HEK293 (cell line): ENCODE results near the gene DDX54.

Experiments used
- CTCF ChIA-PET: fragments of 350-600 bp; formaldehyde crosslinking; extraction: SDS; loops from one replicate; lab custom pipeline; 2021; ENCODE audit warnings: antibody characterized with exemption; lab: Yijun Ruan, JAX
- POLR2A ChIA-PET: fragments of 300-600 bp; formaldehyde crosslinking; extraction: SDS; loops from one replicate; lab custom pipeline; 2020; ENCODE audit warnings: antibody characterized with exemption, inconsistent platforms; lab: Yijun Ruan, JAX
- H3K27ac ChIP-seq: fragments of 200-500 bp; sonication (Bioruptor generic); 2 replicates; pipeline ENCODE4 v1.5.1; 2014; ENCODE audit warnings: low read depth, low read length, control low read depth, inconsistent platforms; ENCODE audit errors: extremely low read depth
- H3K36me3 ChIP-seq, 2 experiments: fragments of 200-500 bp in 1 of 2; sonication (Bioruptor generic) in 1 of 2; 1 replicate in 1 of 2; 2 replicates in 1 of 2; pipeline ENCODE4 v1.5.1; 2014 to 2017; ENCODE audit warnings: inconsistent platforms in 2 of 2, low read length in 2 of 2; ENCODE audit not compliant: control insufficient read depth in 2 of 2, insufficient read depth in 1 of 2
- H3K4me1 ChIP-seq: fragments of 200-500 bp; sonication (Bioruptor generic); 2 replicates; pipeline ENCODE4 v1.5.1; 2014; ENCODE audit warnings: mild to moderate bottlenecking, low read length, inconsistent platforms; ENCODE audit not compliant: control insufficient read depth, insufficient read depth
- H3K4me3 ChIP-seq: 2 replicates; pipeline ENCODE4 v1.5.1; 2011; ENCODE audit warnings: low read depth, mild to moderate bottlenecking, control low read depth, low read length, moderate library complexity
- H3K9me3 ChIP-seq: fragments of 200-500 bp; sonication (Bioruptor generic); 2 replicates; pipeline ENCODE4 v1.5.1; 2014; ENCODE audit warnings: low read depth, low read length, inconsistent platforms; ENCODE audit not compliant: control insufficient read depth, insufficient read depth
- EGR2 ChIP-seq: fragments of 450-650 bp; formaldehyde crosslinking; IDR thresholded peaks from 2 replicates; pipeline ENCODE4 v1.5.1; 2016; ENCODE audit warnings: low read depth, missing biosample characterization, missing genetic modification characterization
- GLIS2 ChIP-seq: fragments of 450-650 bp; formaldehyde crosslinking; IDR thresholded peaks from 2 replicates; pipeline ENCODE4 v1.5.1; 2016; ENCODE audit warnings: missing biosample characterization, missing genetic modification characterization
- KLF1 ChIP-seq: fragments of 450-650 bp; formaldehyde crosslinking; IDR thresholded peaks from 2 replicates; pipeline ENCODE4 v1.5.1; 2016; ENCODE audit warnings: missing biosample characterization, missing genetic modification characterization
- KLF7 ChIP-seq: fragments of 450-650 bp; formaldehyde crosslinking; IDR thresholded peaks from 2 replicates; pipeline ENCODE4 v1.5.1; 2016; ENCODE audit warnings: missing biosample characterization, missing genetic modification characterization, borderline replicate concordance
- SCRT1 ChIP-seq: fragments of 450-650 bp; formaldehyde crosslinking; IDR thresholded peaks from 2 replicates; pipeline ENCODE4 v1.5.1; 2016; ENCODE audit warnings: missing biosample characterization, missing genetic modification characterization, borderline replicate concordance
- SCRT2 ChIP-seq: fragments of 450-650 bp; formaldehyde crosslinking; IDR thresholded peaks from 2 replicates; pipeline ENCODE4 v1.5.1; 2016; ENCODE audit warnings: missing biosample characterization, missing genetic modification characterization
- YY2 ChIP-seq: fragments of 450-650 bp; formaldehyde crosslinking; IDR thresholded peaks from 2 replicates; pipeline ENCODE4 v1.5.1; 2016; ENCODE audit warnings: missing biosample characterization, missing genetic modification characterization
- ZFHX2 ChIP-seq: fragments of 450-650 bp; formaldehyde crosslinking; conservative IDR thresholded peaks from 2 replicates; pipeline ENCODE4 v1.5.1; 2016; ENCODE audit warnings: missing biosample characterization, missing genetic modification characterization
- ZNF132 ChIP-seq: fragments of 450-650 bp; formaldehyde crosslinking; IDR thresholded peaks from 2 replicates; pipeline ENCODE4 v1.5.1; 2017; ENCODE audit warnings: missing biosample characterization, missing genetic modification characterization, borderline replicate concordance
- ZNF16 ChIP-seq: fragments of 450-650 bp; formaldehyde crosslinking; IDR thresholded peaks from 2 replicates; pipeline ENCODE4 v1.5.1; 2016; ENCODE audit warnings: low read depth, missing biosample characterization, missing genetic modification characterization
- ZNF311 ChIP-seq: fragments of 450-650 bp; formaldehyde crosslinking; IDR thresholded peaks from 2 replicates; pipeline ENCODE4 v1.5.1; 2017; ENCODE audit warnings: missing biosample characterization, missing genetic modification characterization, borderline replicate concordance
- ZNF416 ChIP-seq: fragments of 450-650 bp; formaldehyde crosslinking; IDR thresholded peaks from 2 replicates; pipeline ENCODE4 v1.5.1; 2016; ENCODE audit warnings: missing biosample characterization, missing genetic modification characterization
- ZNF48 ChIP-seq: fragments of 450-650 bp; formaldehyde crosslinking; IDR thresholded peaks from 2 replicates; pipeline ENCODE4 v1.5.1; 2016; ENCODE audit warnings: missing biosample characterization, missing genetic modification characterization
- ZNF510 ChIP-seq: fragments of 450-650 bp; formaldehyde crosslinking; IDR thresholded peaks from 2 replicates; pipeline ENCODE4 v1.5.1; 2018; ENCODE audit warnings: mild to moderate bottlenecking, missing genetic modification characterization, missing biosample characterization; ENCODE audit not compliant: insufficient replicate concordance
- ZNF623 ChIP-seq: fragments of 450-650 bp; formaldehyde crosslinking; IDR thresholded peaks from 2 replicates; pipeline ENCODE4 v1.5.1; 2016; ENCODE audit warnings: missing biosample characterization, missing genetic modification characterization
- ZNF629 ChIP-seq: fragments of 450-650 bp; formaldehyde crosslinking; IDR thresholded peaks from 2 replicates; pipeline ENCODE4 v1.5.1; 2017; ENCODE audit warnings: missing biosample characterization, missing genetic modification characterization
- ZNF677 ChIP-seq: fragments of 450-650 bp; IDR thresholded peaks from 2 replicates; pipeline ENCODE4 v1.5.0; 2018; ENCODE audit warnings: missing biosample characterization, mild to moderate bottlenecking, missing genetic modification characterization, moderate library complexity
- ZNF792 ChIP-seq: fragments of 450-650 bp; formaldehyde crosslinking; IDR thresholded peaks from 2 replicates; pipeline ENCODE4 v1.5.1; 2016; ENCODE audit warnings: missing biosample characterization, missing genetic modification characterization
- TF ChIP-seq, protein P1 (sequence below): fragments of 450-650 bp; formaldehyde crosslinking; IDR thresholded peaks from 2 replicates; pipeline ENCODE4 v1.5.0; 2017; ENCODE audit warnings: missing biosample characterization, missing genetic modification characterization, borderline replicate concordance
- TF ChIP-seq, protein P2 (sequence below): fragments of 450-650 bp; formaldehyde crosslinking; IDR thresholded peaks from 2 replicates; pipeline ENCODE4 v1.5.1; 2016; ENCODE audit warnings: missing biosample characterization, missing genetic modification characterization
- TF ChIP-seq, protein P3 (sequence below): fragments of 450-650 bp; formaldehyde crosslinking; IDR thresholded peaks from 2 replicates; pipeline ENCODE4 v1.5.1; 2016; ENCODE audit warnings: missing biosample characterization, missing genetic modification characterization, borderline replicate concordance
- TF ChIP-seq, protein P4 (sequence below): fragments of 450-650 bp; formaldehyde crosslinking; IDR thresholded peaks from 2 replicates; pipeline ENCODE4 v1.5.1; 2016; ENCODE audit warnings: missing biosample characterization, missing genetic modification characterization, low read depth
- TF ChIP-seq, protein P5 (sequence below): fragments of 450-650 bp; formaldehyde crosslinking; IDR thresholded peaks from 2 replicates; pipeline ENCODE4 v1.5.1; 2017; ENCODE audit warnings: missing biosample characterization, mild to moderate bottlenecking, missing genetic modification characterization, moderate library complexity
- TF ChIP-seq, protein P6 (sequence below): fragments of 450-650 bp; formaldehyde crosslinking; IDR thresholded peaks from 2 replicates; pipeline ENCODE4 v1.5.1; 2016; ENCODE audit warnings: missing biosample characterization, missing genetic modification characterization

The DDX54 gene

DNA sequence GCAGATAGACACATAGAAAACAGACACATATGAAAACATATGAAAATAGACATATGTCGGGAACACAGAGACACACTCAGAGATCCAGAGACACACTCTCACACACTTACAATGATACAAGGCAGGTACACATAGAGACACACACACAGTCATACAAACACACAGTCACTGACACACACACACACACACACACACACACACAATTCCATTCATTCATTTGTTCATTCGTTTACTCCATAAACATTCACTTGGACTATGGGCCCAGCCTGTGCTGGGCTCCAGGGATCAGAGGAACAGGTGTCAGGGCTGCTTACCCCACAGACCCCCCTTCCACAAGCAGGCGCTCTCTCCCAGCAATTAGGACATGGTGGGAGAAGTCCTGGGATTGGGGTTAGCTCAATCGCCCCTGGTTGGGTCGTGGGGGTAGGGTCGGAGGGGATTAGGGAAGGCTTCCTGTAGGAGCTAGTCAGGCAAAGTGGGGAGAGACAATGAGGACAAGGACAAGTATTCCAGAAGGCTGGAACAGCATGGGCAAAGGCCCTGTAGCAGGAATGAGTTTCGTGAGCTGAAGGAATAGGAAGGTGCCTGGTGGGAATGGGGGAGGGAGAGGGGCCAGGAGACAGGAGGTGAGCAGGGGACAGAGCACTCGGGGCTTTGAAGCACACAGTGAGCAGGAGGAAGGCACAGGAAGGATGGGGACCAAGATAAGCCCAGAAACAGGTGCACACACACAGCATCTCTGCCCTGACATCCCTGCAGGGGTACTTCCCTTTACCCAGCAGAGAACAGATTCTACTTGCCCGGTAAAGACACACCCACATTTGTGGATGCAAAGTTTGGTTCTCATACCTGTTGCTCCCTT is 56.2 kb downstream of the DDX54 start:
- TF ChIP-seq, protein P1, sequence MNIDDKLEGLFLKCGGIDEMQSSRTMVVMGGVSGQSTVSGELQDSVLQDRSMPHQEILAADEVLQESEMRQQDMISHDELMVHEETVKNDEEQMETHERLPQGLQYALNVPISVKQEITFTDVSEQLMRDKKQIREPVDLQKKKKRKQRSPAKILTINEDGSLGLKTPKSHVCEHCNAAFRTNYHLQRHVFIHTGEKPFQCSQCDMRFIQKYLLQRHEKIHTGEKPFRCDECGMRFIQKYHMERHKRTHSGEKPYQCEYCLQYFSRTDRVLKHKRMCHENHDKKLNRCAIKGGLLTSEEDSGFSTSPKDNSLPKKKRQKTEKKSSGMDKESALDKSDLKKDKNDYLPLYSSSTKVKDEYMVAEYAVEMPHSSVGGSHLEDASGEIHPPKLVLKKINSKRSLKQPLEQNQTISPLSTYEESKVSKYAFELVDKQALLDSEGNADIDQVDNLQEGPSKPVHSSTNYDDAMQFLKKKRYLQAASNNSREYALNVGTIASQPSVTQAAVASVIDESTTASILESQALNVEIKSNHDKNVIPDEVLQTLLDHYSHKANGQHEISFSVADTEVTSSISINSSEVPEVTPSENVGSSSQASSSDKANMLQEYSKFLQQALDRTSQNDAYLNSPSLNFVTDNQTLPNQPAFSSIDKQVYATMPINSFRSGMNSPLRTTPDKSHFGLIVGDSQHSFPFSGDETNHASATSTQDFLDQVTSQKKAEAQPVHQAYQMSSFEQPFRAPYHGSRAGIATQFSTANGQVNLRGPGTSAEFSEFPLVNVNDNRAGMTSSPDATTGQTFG, result no peak
- TF ChIP-seq YY2 (tag by site-specific recombination) (no peak), SCRT1 (tag by site-specific recombination) (0 out of 2 replicates have a peak, but pooled peaks have one; percentile 14), ZNF623 (tag by site-specific recombination) (peak; percentile 73), EGR2 (tag by site-specific recombination) (no peak), SCRT2 (peak; percentile 92), KLF1 (tag by site-specific recombination) (no peak)
- CTCF ChIA-PET, result interaction anchor here (0.7 to 1.7 kb wide), 4 partner anchors 24 to 81 kb away, joined by 3 to 7 read pairs (median 4); no protein-coding TSS in a partner anchor
- Histone ChIP-seq H3K27ac (no peak overlapping the region), H3K4me3 (no peak overlapping the region), H3K36me3 (no peaks in the 10 kb centered on the region), H3K9me3 (no peaks in the 10 kb centered on the region), H3K4me1 (no peaks in the 10 kb centered on the region)
- POLR2A ChIA-PET, result no interaction called here

DNA sequence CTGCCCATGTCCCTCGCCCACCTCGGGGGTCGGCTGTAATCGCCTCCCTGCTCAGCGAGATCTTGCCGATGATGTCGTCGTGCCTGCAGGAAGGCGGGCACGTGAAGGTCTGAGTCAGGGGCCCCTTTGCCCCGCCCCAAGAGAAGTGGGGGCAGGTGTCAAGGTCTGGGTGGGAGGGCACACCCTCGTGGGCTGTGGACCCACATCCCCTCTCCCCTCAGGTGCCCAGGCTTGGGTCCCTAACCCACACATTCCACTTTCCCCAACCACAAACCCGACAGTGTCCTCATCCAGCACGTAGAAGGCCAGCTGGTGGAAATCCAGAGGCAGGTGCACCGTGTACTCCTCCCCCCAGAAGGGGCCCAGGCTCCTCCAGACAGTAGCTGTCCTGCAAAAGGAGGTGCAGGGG is 57.5 kb downstream of the DDX54 start:
- no peak overlapping the region for H3K4me3 ChIP-seq
- ChIA-PET CTCF (no interaction called here), POLR2A (interaction anchor here (0.5 to 0.6 kb wide), 2 partner anchors 14 to 711 kb away, joined by 4 read pairs; no protein-coding TSS in a partner anchor)
- no peaks in the 10 kb centered on the region for H3K9me3 ChIP-seq
- H3K27ac ChIP-seq, result no peak overlapping the region
- H3K4me1 ChIP-seq, result no peaks in the 10 kb centered on the region
- no peaks in the 10 kb centered on the region for H3K36me3 ChIP-seq
- TF ChIP-seq ZNF629 (tag by site-specific recombination) (no peak), ZNF677 (tag by site-specific recombination) (no peak), ZNF510 (tag by site-specific recombination) (no peak), ZNF311 (tag by site-specific recombination) (no peak), KLF7 (no peak), ZNF416 (tag by site-specific recombination) (no peak), ZNF48 (tag by site-specific recombination) (no peak), GLIS2 (tag by site-specific recombination) (peak; percentile 44; the same call in 1 of the 2 replicates), ZNF16 (no peak), ZNF132 (no peak), ZNF792 (tag by site-specific recombination) (no peak), ZFHX2 (peak; percentile 73)
- TF ChIP-seq, protein P2, sequence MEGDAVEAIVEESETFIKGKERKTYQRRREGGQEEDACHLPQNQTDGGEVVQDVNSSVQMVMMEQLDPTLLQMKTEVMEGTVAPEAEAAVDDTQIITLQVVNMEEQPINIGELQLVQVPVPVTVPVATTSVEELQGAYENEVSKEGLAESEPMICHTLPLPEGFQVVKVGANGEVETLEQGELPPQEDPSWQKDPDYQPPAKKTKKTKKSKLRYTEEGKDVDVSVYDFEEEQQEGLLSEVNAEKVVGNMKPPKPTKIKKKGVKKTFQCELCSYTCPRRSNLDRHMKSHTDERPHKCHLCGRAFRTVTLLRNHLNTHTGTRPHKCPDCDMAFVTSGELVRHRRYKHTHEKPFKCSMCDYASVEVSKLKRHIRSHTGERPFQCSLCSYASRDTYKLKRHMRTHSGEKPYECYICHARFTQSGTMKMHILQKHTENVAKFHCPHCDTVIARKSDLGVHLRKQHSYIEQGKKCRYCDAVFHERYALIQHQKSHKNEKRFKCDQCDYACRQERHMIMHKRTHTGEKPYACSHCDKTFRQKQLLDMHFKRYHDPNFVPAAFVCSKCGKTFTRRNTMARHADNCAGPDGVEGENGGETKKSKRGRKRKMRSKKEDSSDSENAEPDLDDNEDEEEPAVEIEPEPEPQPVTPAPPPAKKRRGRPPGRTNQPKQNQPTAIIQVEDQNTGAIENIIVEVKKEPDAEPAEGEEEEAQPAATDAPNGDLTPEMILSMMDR (tag by site-specific recombination), result no peak
- TF ChIP-seq, protein P3, sequence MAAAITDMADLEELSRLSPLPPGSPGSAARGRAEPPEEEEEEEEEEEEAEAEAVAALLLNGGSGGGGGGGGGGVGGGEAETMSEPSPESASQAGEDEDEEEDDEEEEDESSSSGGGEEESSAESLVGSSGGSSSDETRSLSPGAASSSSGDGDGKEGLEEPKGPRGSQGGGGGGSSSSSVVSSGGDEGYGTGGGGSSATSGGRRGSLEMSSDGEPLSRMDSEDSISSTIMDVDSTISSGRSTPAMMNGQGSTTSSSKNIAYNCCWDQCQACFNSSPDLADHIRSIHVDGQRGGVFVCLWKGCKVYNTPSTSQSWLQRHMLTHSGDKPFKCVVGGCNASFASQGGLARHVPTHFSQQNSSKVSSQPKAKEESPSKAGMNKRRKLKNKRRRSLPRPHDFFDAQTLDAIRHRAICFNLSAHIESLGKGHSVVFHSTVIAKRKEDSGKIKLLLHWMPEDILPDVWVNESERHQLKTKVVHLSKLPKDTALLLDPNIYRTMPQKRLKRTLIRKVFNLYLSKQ (tag by site-specific recombination), result no peak
- TF ChIP-seq, protein P4, sequence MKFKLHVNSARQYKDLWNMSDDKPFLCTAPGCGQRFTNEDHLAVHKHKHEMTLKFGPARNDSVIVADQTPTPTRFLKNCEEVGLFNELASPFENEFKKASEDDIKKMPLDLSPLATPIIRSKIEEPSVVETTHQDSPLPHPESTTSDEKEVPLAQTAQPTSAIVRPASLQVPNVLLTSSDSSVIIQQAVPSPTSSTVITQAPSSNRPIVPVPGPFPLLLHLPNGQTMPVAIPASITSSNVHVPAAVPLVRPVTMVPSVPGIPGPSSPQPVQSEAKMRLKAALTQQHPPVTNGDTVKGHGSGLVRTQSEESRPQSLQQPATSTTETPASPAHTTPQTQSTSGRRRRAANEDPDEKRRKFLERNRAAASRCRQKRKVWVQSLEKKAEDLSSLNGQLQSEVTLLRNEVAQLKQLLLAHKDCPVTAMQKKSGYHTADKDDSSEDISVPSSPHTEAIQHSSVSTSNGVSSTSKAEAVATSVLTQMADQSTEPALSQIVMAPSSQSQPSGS (tag by site-specific recombination), result no peak
- TF ChIP-seq, protein P5, sequence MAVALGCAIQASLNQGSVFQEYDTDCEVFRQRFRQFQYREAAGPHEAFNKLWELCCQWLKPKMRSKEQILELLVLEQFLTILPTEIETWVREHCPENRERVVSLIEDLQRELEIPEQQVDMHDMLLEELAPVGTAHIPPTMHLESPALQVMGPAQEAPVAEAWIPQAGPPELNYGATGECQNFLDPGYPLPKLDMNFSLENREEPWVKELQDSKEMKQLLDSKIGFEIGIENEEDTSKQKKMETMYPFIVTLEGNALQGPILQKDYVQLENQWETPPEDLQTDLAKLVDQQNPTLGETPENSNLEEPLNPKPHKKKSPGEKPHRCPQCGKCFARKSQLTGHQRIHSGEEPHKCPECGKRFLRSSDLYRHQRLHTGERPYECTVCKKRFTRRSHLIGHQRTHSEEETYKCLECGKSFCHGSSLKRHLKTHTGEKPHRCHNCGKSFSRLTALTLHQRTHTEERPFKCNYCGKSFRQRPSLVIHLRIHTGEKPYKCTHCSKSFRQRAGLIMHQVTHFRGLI (tag by site-specific recombination), result no peak
- TF ChIP-seq, protein P6, sequence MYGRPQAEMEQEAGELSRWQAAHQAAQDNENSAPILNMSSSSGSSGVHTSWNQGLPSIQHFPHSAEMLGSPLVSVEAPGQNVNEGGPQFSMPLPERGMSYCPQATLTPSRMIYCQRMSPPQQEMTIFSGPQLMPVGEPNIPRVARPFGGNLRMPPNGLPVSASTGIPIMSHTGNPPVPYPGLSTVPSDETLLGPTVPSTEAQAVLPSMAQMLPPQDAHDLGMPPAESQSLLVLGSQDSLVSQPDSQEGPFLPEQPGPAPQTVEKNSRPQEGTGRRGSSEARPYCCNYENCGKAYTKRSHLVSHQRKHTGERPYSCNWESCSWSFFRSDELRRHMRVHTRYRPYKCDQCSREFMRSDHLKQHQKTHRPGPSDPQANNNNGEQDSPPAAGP (tag by site-specific recombination), result no peak
